IPS-18a (cell line): ENCODE data around the gene TP53I13.

Experiments
- H3K27ac ChIP-seq: one replicate; pipeline ENCODE4 v1.5.1; 2013; ENCODE audit warnings: low read length
- H3K27me3 ChIP-seq: one replicate; pipeline ENCODE4 v1.6.1; 2013; ENCODE audit warnings: mild to moderate bottlenecking, low read length; ENCODE audit not compliant: control insufficient read depth, insufficient read depth
- H3K36me3 ChIP-seq: one replicate; pipeline ENCODE4 v1.6.1; 2013; ENCODE audit warnings: low read depth, low read length; ENCODE audit not compliant: control insufficient read depth
- H3K4me1 ChIP-seq: one replicate; pipeline ENCODE4 v1.6.1; 2013; ENCODE audit warnings: low read depth, low read length; ENCODE audit not compliant: control insufficient read depth
- H3K4me3 ChIP-seq: one replicate; pipeline ENCODE4 v1.5.1; 2013; ENCODE audit warnings: low read length
- H3K9ac ChIP-seq: one replicate; pipeline ENCODE4 v1.6.1; 2013; ENCODE audit warnings: mild to moderate bottlenecking, low read length, moderate library complexity
- H3K9me3 ChIP-seq: one replicate; pipeline ENCODE4 v1.6.1; 2013; ENCODE audit warnings: low read depth, low read length; ENCODE audit not compliant: control insufficient read depth

Gene TP53I13

GRCh38 chr17:29584452-29585079 is 16.1 kb downstream of the TP53I13 start:
- H3K27ac ChIP-seq: no peak overlapping the region
- no peak overlapping the region for H3K4me3 ChIP-seq
- peak overlapping the region; percentile 2 for H3K9ac ChIP-seq
- H3K9me3 ChIP-seq: no peaks in the 10 kb centered on the region
- peaks cover 25% of the 10 kb centered on the region for H3K4me1 ChIP-seq
- H3K27me3 ChIP-seq: no peaks in the 10 kb centered on the region
- H3K36me3 ChIP-seq: peaks cover 4% of the 10 kb centered on the region

DNA sequence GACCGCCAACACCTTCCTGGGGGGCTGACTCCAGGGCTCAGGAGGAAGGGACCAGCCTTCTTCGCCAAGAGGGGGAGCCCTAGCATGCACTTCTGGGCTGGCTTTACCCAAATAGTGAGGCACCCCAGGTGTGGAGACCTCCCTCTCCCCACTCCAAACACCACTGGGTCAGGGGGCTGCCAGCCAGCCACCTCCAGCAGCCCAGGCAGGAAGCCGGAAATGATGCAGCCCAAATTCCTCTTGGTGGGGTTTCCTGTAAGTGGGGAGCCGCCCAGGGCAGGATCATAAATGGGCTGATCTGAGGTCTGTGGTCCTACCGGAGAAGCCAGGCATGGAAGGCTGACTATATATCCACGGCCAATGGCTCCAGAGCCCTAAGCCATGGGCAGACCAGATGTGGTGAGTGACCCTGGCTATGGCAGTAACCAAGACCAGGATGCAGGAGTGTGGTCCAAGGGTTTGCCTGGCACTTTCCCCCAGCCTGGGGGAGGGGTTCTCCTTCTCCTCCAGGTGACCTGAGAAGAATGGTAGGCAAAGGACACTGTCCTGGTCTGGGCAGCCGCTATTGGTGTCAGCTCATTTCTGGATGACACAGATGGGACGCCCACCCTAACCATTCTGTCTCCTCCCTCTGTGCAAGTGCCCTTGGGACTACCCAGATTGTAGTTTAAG is 16.7 kb downstream of the TP53I13 start:
- peaks cover 30% of the 10 kb centered on the region for H3K4me1 ChIP-seq
- no peak overlapping the region for H3K9ac ChIP-seq
- peaks cover 4% of the 10 kb centered on the region for H3K36me3 ChIP-seq
- no peak overlapping the region for H3K4me3 ChIP-seq
- H3K27ac ChIP-seq: no peak overlapping the region
- H3K27me3 ChIP-seq: peaks cover 5% of the 10 kb centered on the region
- no peaks in the 10 kb centered on the region for H3K9me3 ChIP-seq

- Histone ChIP-seq H3K4me3 (no peak overlapping the region), H3K27me3 (peaks cover 8% of the 10 kb centered on the region), H3K36me3 (peaks cover 4% of the 10 kb centered on the region), H3K9me3 (no peaks in the 10 kb centered on the region), H3K27ac (no peak overlapping the region), H3K4me1 (peaks cover 37% of the 10 kb centered on the region), H3K9ac (no peak overlapping the region)
Measured at GRCh38 chr17:29586676-29587469, 18.4 kb downstream of the TP53I13 start.

GRCh38 chr17:29587591-29587990 is 19.1 kb downstream of the TP53I13 start:
- H3K36me3 ChIP-seq: no peaks in the 10 kb centered on the region
- peaks cover 44% of the 10 kb centered on the region for H3K4me1 ChIP-seq
- no peak overlapping the region for H3K27ac ChIP-seq
- H3K27me3 ChIP-seq: peaks cover 8% of the 10 kb centered on the region
- no peak overlapping the region for H3K9ac ChIP-seq
- no peak overlapping the region for H3K4me3 ChIP-seq
- no peaks in the 10 kb centered on the region for H3K9me3 ChIP-seq

DNA sequence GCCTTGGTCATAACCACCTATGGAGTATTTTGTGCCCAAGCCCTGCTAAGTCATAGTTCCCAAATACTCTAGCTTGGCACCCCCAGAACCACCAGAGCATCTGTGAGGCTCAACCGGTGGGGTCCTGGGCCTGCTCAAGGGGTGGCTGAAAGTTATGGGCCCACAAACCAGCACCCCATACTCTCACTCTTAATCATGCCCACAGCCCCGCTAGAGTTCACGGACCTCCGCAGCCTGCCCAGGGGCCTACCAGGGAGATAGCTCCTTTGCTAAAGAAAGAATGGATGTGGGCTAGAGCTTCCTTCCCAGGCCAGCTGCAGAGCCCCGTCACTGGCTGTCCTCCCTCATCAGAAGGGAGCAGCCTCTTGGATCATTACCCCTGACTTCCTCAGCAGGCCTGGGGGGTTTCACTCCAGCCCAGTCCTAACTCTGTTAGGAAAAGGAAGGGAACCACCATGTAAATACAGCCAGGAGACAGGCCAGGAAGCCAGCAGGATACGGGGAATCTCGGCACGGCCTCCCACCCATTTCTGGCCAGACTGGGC is 19.6 kb downstream of the TP53I13 start:
- no peak overlapping the region for H3K27ac ChIP-seq

DNA sequence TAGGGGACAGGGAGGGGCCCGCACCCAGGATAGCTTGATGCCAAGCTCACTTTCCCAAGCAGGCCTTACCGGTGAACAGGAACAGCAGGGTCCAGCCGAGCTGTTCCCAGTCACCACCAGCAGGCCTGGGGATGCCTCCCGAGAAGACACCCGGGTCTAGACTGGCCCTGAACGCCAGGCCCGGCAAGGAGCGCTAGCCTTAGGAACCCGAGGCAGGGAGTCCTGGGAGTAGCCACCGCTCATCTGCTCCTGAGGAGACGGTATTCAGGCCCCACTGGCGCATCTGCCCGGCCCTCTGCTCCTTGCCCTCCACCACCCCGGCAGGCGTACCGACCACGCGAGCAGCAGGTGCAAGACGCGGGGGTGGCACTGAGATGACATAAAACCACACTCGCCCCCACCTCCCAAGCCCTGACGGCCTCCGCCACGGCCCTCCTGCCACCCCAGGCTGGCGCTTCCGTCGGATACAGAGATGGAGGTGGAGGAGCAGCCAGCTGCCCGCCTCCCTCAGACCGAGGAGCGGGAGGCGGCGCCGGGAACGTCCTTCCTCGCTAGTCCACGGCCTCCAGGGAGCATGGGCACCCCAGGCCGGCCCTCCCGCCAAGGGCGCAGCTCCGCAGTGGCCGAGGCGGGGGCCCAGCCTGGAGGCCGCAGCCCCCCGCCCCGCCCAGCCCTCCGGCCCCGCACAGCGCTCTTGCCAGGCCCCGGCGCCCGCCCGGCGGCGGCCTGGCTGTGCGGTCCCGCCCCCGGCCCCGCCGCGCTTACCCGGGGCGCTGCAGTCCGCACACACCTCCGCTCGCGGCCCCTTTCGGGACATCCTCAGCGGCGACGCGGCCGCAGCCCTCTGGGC is 20.3 kb downstream of the TP53I13 start:
- Histone ChIP-seq H3K9me3 (no peaks in the 10 kb centered on the region), H3K9ac (peak overlapping the region; percentile 43), H3K4me3 (peak overlapping the region; percentile 69), H3K27ac (no peak overlapping the region), H3K4me1 (peaks cover 45% of the 10 kb centered on the region), H3K36me3 (no peaks in the 10 kb centered on the region), H3K27me3 (peaks cover 8% of the 10 kb centered on the region)

More for the DNA sequence above, 19.6 kb downstream of the TP53I13 start:
- no peak overlapping the region for H3K9ac ChIP-seq
- peak overlapping the region; percentile 69 for H3K4me3 ChIP-seq
- peaks cover 8% of the 10 kb centered on the region for H3K27me3 ChIP-seq
- peaks cover 45% of the 10 kb centered on the region for H3K4me1 ChIP-seq
- H3K36me3 ChIP-seq: no peaks in the 10 kb centered on the region
- H3K9me3 ChIP-seq: no peaks in the 10 kb centered on the region

- H3K4me1 ChIP-seq: peaks cover 43% of the 10 kb centered on the region
- H3K4me3 ChIP-seq: peak within 1 kb of the TSS; percentile 82
- peak within 1 kb of the TSS; percentile 67 for H3K9ac ChIP-seq
- no peaks in the 10 kb centered on the region for H3K9me3 ChIP-seq
- H3K27ac ChIP-seq: no peak within 1 kb of the TSS
- no peaks in the 10 kb centered on the region for H3K36me3 ChIP-seq
- peaks cover 8% of the 10 kb centered on the region for H3K27me3 ChIP-seq
Measured at GRCh38 chr17:29589524-29590410, 21.3 kb downstream of the TP53I13 start, which contains the start of gene GIT1. GIT1 (minus strand) TSS chr17:29589648; CDS start chr17:29589378, 270 bp downstream.

GRCh38 chr17:29590411-29591145 is 22.1 kb downstream of the TP53I13 start:
- peak overlapping the region; percentile 82 for H3K4me3 ChIP-seq
- H3K36me3 ChIP-seq: no peaks in the 10 kb centered on the region
- H3K9ac ChIP-seq: peak overlapping the region; percentile 67
- peaks cover 8% of the 10 kb centered on the region for H3K27me3 ChIP-seq
- no peaks in the 10 kb centered on the region for H3K9me3 ChIP-seq
- no peak overlapping the region for H3K27ac ChIP-seq
- H3K4me1 ChIP-seq: peaks cover 35% of the 10 kb centered on the region

- Histone ChIP-seq H3K27me3 (peaks cover 8% of the 10 kb centered on the region), H3K9ac (peak overlapping the region; percentile 67), H3K4me1 (peaks cover 35% of the 10 kb centered on the region)
Measured at GRCh38 chr17:29591146-29591736, 22.7 kb downstream of the TP53I13 start.

More at GRCh38 chr17:29591146-29591736, 22.7 kb downstream of the TP53I13 start:
- Histone ChIP-seq H3K27ac (no peak overlapping the region), H3K9me3 (no peaks in the 10 kb centered on the region), H3K36me3 (no peaks in the 10 kb centered on the region), H3K4me3 (peak overlapping the region; percentile 82)
